GM12865 (cell line): ENCODE results near the gene PFDN2.

Source experiments
- DNase-seq: peaks from one replicate; pipeline ENCODE4 v3.0.0; 2010; ENCODE audit warnings: low read depth
- H3K4me3 ChIP-seq: 2 replicates; pipeline ENCODE4 v1.5.1; 2011; ENCODE audit warnings: mild to moderate bottlenecking, low read depth, low read length, control low read depth
- TF ChIP-seq, protein P1 (sequence below): IDR thresholded peaks from 2 replicates; pipeline ENCODE4 v1.5.1; 2011; ENCODE audit warnings: low read length, control low read depth, low read depth, inconsistent platforms; ENCODE audit not compliant: insufficient read depth; ENCODE audit errors: missing control alignments

PFDN2 gene

DNA sequence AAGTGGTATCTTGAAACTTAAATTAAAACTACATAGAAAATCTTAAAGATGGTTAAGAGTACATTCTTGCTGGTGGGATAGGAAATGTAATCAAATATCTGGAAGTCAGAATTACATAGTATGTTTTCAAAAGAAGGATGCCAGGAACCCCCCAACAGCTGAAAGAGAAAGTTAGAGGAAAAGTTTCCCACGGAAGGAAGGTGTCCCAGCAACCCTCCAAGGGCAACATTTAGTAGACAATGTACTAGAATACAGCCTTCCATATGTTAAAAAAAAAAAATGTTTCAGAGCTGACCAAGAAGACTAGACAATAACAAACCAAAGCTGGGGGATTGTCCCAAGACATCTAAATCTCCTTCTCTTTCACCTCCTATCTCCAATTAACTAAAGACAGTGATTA lies 12.4 kb upstream of the PFDN2 start:
- TF ChIP-seq, protein P1, sequence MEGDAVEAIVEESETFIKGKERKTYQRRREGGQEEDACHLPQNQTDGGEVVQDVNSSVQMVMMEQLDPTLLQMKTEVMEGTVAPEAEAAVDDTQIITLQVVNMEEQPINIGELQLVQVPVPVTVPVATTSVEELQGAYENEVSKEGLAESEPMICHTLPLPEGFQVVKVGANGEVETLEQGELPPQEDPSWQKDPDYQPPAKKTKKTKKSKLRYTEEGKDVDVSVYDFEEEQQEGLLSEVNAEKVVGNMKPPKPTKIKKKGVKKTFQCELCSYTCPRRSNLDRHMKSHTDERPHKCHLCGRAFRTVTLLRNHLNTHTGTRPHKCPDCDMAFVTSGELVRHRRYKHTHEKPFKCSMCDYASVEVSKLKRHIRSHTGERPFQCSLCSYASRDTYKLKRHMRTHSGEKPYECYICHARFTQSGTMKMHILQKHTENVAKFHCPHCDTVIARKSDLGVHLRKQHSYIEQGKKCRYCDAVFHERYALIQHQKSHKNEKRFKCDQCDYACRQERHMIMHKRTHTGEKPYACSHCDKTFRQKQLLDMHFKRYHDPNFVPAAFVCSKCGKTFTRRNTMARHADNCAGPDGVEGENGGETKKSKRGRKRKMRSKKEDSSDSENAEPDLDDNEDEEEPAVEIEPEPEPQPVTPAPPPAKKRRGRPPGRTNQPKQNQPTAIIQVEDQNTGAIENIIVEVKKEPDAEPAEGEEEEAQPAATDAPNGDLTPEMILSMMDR: no peak
- no peak overlapping the region for H3K4me3 ChIP-seq
- DNase-seq: no peak

- TF ChIP-seq, protein P1: no peak
Observed at GRCh38 chr1:161128591-161129420, 11.0 kb upstream of the PFDN2 start.

DNA sequence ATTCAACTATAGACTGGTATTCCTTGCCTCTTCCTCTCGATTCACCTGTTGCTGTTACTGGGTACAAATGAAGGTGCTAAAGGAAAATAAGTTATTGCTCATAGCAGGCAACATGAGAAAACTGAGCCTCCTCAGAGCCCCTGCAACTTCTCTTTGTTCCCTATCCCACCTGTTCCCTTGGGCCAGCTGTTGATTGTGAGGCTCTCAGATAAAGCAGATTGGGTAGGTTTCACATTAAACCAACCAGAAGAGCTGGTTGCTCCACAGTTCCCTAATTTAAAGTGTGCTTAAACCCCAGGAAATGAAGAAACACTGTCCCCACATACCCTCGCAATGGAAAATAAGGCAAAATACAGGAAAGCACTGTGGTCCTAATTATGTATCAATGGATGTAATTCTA lies 9.8 kb upstream of the PFDN2 start:
- no peak for DNase-seq
- TF ChIP-seq, protein P1: no peak

More at GRCh38 chr1:161128591-161129420, 11.0 kb upstream of the PFDN2 start:
- H3K4me3 ChIP-seq: no peak overlapping the region
- DNase-seq: no peak

GRCh38 chr1:161122967-161123366 lies 5.1 kb upstream of the PFDN2 start:
- H3K4me3 ChIP-seq: no peak overlapping the region
- TF ChIP-seq, protein P1: no peak
- DNase-seq: no peak

More for the DNA sequence above, 9.8 kb upstream of the PFDN2 start:
- H3K4me3 ChIP-seq: no peak overlapping the region

- no peak overlapping the region for H3K4me3 ChIP-seq
- DNase-seq: peak; percentile 17
- TF ChIP-seq, protein P1: no peak
Observed at GRCh38 chr1:161121834-161122233, 4.0 kb upstream of the PFDN2 start.

GRCh38 chr1:161121042-161121650 lies 3.3 kb upstream of the PFDN2 start:
- TF ChIP-seq, protein P1: no peak
- no peak overlapping the region for H3K4me3 ChIP-seq
- DNase-seq: no peak
